AG09319 (cell line): ENCODE results near the gene SAMD10.

Experiments
- DNase-seq: peaks from one replicate; pipeline ENCODE4 v3.0.0-alpha.2; 2010; ENCODE audit warnings: low read depth; ENCODE audit errors: extremely low read depth
- CTCF ChIP-seq: IDR thresholded peaks from 2 replicates; pipeline ENCODE4 v1.5.1; 2011; ENCODE audit warnings: low read depth, mild to moderate bottlenecking, inconsistent platforms, low read length, moderate library complexity

The SAMD10 gene

GRCh38 chr20:64006902-64007301, 27.5 kb upstream of the SAMD10 start:
- no peak for DNase-seq
- TF ChIP-seq CTCF: no peak

- DNase-seq: no peak
- no peak for TF ChIP-seq CTCF
Observed at GRCh38 chr20:64006490-64006889, 27.0 kb upstream of the SAMD10 start.

- no peak for TF ChIP-seq CTCF
- DNase-seq: no peak
Observed at GRCh38 chr20:64005394-64005793, 26.0 kb upstream of the SAMD10 start.

- DNase-seq: no peak
- TF ChIP-seq CTCF: no peak
Observed at GRCh38 chr20:64003960-64004725, 24.7 kb upstream of the SAMD10 start.

- TF ChIP-seq CTCF: no peak
- DNase-seq: no peak
Observed at GRCh38 chr20:64001607-64002011, 22.2 kb upstream of the SAMD10 start.

- no peak for TF ChIP-seq CTCF
- DNase-seq: no peak
Observed at GRCh38 chr20:64000906-64001305, 21.5 kb upstream of the SAMD10 start.

- no peak for TF ChIP-seq CTCF
Observed at GRCh38 chr20:63982937-63983336, 3.5 kb upstream of the SAMD10 start.

More at GRCh38 chr20:63982937-63983336, 3.5 kb upstream of the SAMD10 start:
- no peak for DNase-seq
